ENCODE measurements around the gene RPS6KL1. TPM values are rescaled to one million over a fixed set of nuclear protein-coding genes. Genes with fewer than 3 reads are reported as not detected.

RPS6KL1 gene
- total RNA-seq, 1 donor from 2014 or later = 6.4 TPM

DNA sequence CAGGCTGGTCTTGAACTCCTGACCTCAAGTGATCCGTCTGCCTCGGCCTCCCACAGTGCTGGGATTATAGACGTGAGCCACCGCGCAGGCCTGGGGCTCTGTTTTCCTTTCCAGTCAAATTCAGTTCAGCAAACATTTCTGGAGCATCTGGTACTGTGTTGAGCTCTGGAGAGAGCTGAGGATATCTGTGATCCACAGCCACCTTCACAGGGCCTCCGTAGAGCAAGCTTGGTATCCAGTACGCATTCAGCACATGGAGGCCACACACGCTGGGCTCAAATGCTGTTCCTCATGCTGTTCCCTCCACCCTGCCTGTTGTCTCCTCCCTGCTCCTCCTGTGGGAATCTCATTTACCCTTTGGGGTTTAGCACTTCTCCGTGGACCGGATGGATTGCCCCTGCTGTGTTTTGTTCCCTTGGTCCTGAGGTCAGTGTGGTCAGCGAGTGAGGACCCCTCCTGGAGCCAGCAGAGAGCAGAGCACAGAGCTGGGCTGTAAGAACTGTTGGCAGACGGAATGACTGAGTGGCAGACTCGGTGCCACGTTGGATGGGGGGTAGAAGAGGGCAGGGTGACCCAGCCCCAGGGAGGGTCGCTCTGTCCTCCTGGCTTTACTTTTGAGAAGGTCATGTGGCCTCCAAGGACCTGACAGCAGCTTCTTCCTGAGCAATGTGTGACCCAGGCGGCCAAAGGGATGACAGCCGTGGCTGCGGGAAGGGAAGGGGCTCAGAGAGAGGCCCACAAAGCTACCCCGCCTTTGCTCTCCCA is 891 bp downstream of the RPS6KL1 start:
- no peak for TF ChIP-seq EZH2phosphoT487 (IDR thresholded peaks at IDR 0.05)
- H2AFZ ChIP-seq (replicated peaks) = peak overlapping the region; percentile 99
- H3K4me1 Mint-ChIP-seq = peaks cover 10% of the 10 kb centered on the region
- H3K79me2 ChIP-seq (ENCODE audit: low read depth) = no peaks in the 10 kb centered on the region
- H3K9me3 ChIP-seq (ENCODE audit: low read depth) = no peaks in the 10 kb centered on the region
- H3K9me3 Mint-ChIP-seq = no peaks in the 10 kb centered on the region
- peaks cover 16% of the 10 kb centered on the region for H3K27me3 Mint-ChIP-seq (ENCODE audit: insufficient read depth, low read depth)
- no peak overlapping the region for H3K27ac Mint-ChIP-seq
- H3K9ac ChIP-seq = peak overlapping the region; percentile 76
- H3K27me3 ChIP-seq = peaks cover 23% of the 10 kb centered on the region
- no peak for DNase-seq (ENCODE audit: low spot score)
- no peaks in the 10 kb centered on the region for H4K20me1 ChIP-seq (ENCODE audit: low read depth)
- H3K4me3 ChIP-seq = peak overlapping the region; percentile 71
- H3K4me2 ChIP-seq = peak overlapping the region; percentile 76
- no peak overlapping the region for H3K27ac ChIP-seq
- peak overlapping the region; percentile 86 for H3K4me3 Mint-ChIP-seq
- H3K36me3 ChIP-seq = no peaks in the 10 kb centered on the region
- no peaks in the 10 kb centered on the region for H3K36me3 Mint-ChIP-seq
- no peaks in the 10 kb centered on the region for H3F3A ChIP-seq (ENCODE audit: low read depth)
- H3K4me1 ChIP-seq = no peaks in the 10 kb centered on the region

- Histone ChIP-seq H3K4me3 (no peak overlapping the region), H3K79me2 (ENCODE audit: low read depth) (no peaks in the 10 kb centered on the region), H4K20me1 (ENCODE audit: low read depth) (no peaks in the 10 kb centered on the region), H3F3A (ENCODE audit: low read depth) (no peaks in the 10 kb centered on the region), H3K27me3 (peaks cover 13% of the 10 kb centered on the region), H3K9ac (no peak overlapping the region), H3K27ac (no peak overlapping the region), H3K9me3 (ENCODE audit: low read depth) (no peaks in the 10 kb centered on the region), H2AFZ (replicated peaks) (no peak overlapping the region), H3K4me2 (no peak overlapping the region), H3K36me3 (no peaks in the 10 kb centered on the region), H3K4me1 (no peaks in the 10 kb centered on the region)
- Mint-ChIP-seq H3K4me1 (peaks cover 13% of the 10 kb centered on the region), H3K9me3 (no peaks in the 10 kb centered on the region), H3K27me3 (ENCODE audit: insufficient read depth, low read depth) (peaks cover 14% of the 10 kb centered on the region), H3K36me3 (no peaks in the 10 kb centered on the region), H3K4me3 (no peak overlapping the region), H3K27ac (no peak overlapping the region)
- TF ChIP-seq CTCF (IDR thresholded peaks at IDR 0.05) (no peak), EZH2 (IDR thresholded peaks at IDR 0.05) (no peak), EZH2phosphoT487 (IDR thresholded peaks at IDR 0.05) (no peak)
- DNase-seq (ENCODE audit: low spot score) = no peak
These were observed 1.9 kb downstream of the RPS6KL1 start for GRCh38 chr14:74921053-74921620.

DNA sequence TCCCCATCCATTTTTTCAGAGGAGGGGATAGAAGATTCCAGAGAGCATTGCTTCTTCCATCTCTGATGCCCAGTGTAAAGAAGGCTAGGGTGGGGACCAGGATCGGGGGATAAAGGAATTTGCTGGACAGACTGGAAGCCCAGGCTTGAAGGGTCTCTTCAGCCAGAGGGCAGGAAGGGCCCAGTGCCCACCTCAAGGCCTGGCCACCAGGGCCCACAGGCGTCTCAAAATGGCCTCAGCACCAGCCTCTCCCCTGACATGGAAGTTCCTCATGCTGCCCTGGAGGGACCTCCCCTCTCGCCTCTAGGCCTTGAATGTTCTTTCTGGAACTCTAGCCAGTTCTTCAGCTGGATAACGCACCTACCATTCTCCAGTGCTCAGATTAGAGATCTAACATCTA is 2.8 kb downstream of the RPS6KL1 start:
- Mint-ChIP-seq H3K4me1 (peaks cover 15% of the 10 kb centered on the region), H3K36me3 (no peaks in the 10 kb centered on the region), H3K4me3 (no peak overlapping the region), H3K27ac (no peak overlapping the region), H3K27me3 (ENCODE audit: insufficient read depth, low read depth) (peaks cover 15% of the 10 kb centered on the region), H3K9me3 (no peaks in the 10 kb centered on the region)
- no peaks in the 10 kb centered on the region for H3F3A ChIP-seq (ENCODE audit: low read depth)
- no peak overlapping the region for H3K27ac ChIP-seq
- peaks cover 10% of the 10 kb centered on the region for H3K27me3 ChIP-seq
- H3K36me3 ChIP-seq = no peaks in the 10 kb centered on the region
- no peaks in the 10 kb centered on the region for H3K9me3 ChIP-seq (ENCODE audit: low read depth)
- H3K4me1 ChIP-seq = no peaks in the 10 kb centered on the region
- DNase-seq (ENCODE audit: low spot score) = no peak
- TF ChIP-seq EZH2phosphoT487 (IDR thresholded peaks at IDR 0.05) (no peak), CTCF (IDR thresholded peaks at IDR 0.05) (no peak), EZH2 (IDR thresholded peaks at IDR 0.05) (no peak)
- no peak overlapping the region for H3K9ac ChIP-seq
- H3K79me2 ChIP-seq (ENCODE audit: low read depth) = no peaks in the 10 kb centered on the region
- no peaks in the 10 kb centered on the region for H4K20me1 ChIP-seq (ENCODE audit: low read depth)
- H3K4me2 ChIP-seq = no peak overlapping the region
- H3K4me3 ChIP-seq = no peak overlapping the region
- H2AFZ ChIP-seq (replicated peaks) = no peak overlapping the region

Data from neural progenitor cell (in vitro differentiated cells).